Endothelial cell of umbilical vein (primary cell): ENCODE results near the gene BRF1. TPM values are rescaled to one million over a fixed set of nuclear protein-coding genes. Genes with fewer than 3 reads are reported as not detected.
A peak's percentile ranks its signal among the peaks of the same experiment; 100 is the strongest.

ENCODE experiments used
- BruUV-seq: library from RNA; stranded (reverse); fragments of 400-500 nt; replicated peaks from 2 replicates; lab custom pipeline; 2021; lab: Mats Ljungman, UMichigan
- CTCF ChIA-PET: fragments of 300-600, 350-600 bp; sonication (Branson Sonifier 250); formaldehyde crosslinking; loops from one replicate; lab custom pipeline; 2021; ENCODE audit warnings: antibody characterized with exemption, inconsistent platforms; lab: Charles Lee
- POLR2A ChIA-PET: fragments of 300-600, 350-600 bp; sonication (Branson Sonifier 250); formaldehyde crosslinking; loops from one replicate; lab custom pipeline; 2021; ENCODE audit warnings: antibody characterized with exemption, inconsistent platforms; lab: Charles Lee
- DNase-seq: peaks from one replicate; pipeline ENCODE4 v3.0.0-alpha.2; 2011; ENCODE audit warnings: low read depth, low spot score
- FAIRE-seq: peaks from 2 replicates; lab custom pipeline; 2011; peaks lifted over from hg19 to GRCh38; lab: Jason Lieb, UNC
- H2AFZ ChIP-seq: 2 replicates; pipeline ENCODE4 v1.6.0; 2012; ENCODE audit warnings: low read depth, low read length, control low read depth, inconsistent platforms
- H3K27ac ChIP-seq: 2 replicates; pipeline ENCODE4 v1.5.1; 2011; ENCODE audit warnings: low read depth, mild to moderate bottlenecking, control low read depth, low read length, moderate library complexity; ENCODE audit not compliant: insufficient read depth
- H3K27me3 ChIP-seq, 2 experiments: 2 replicates each; pipeline versions ENCODE4 v1.6.0 to v1.6.1; 2011; ENCODE audit warnings: low read length in 2 of 2, mixed read lengths in 1 of 2; ENCODE audit not compliant: control insufficient read depth in 2 of 2, insufficient read depth in 2 of 2
- H3K36me3 ChIP-seq, 2 experiments: 2 replicates in 1 of 2; 3 replicates in 1 of 2; pipeline ENCODE4 v1.5.1; 2011; ENCODE audit warnings: low read length in 2 of 2, mild to moderate bottlenecking in 1 of 2, moderate library complexity in 1 of 2; ENCODE audit not compliant: control insufficient read depth in 2 of 2, insufficient read depth in 2 of 2; ENCODE audit errors: extremely low read depth in 1 of 2
- H3K4me1 ChIP-seq: 3 replicates; pipeline ENCODE4 v1.5.1; 2011; ENCODE audit warnings: mild to moderate bottlenecking, low read length; ENCODE audit not compliant: control insufficient read depth, insufficient read depth; ENCODE audit errors: extremely low read depth
- H3K4me2 ChIP-seq: 2 replicates; pipeline ENCODE4 v1.6.1; 2011; ENCODE audit warnings: low read length, control low read depth, mixed read lengths; ENCODE audit not compliant: insufficient read depth
- H3K4me3 ChIP-seq, 3 experiments: fragments of 200-600 bp in 1 of 3; sonication (generic), shearing (Covaris generic) in 1 of 3; replicated peaks in 1 of 3; 2 replicates each; pipeline ENCODE4 v1.5.1; 2011 to 2016; ENCODE audit warnings: control low read depth in 3 of 3, low read length in 3 of 3, mild to moderate bottlenecking in 2 of 3, inconsistent platforms in 1 of 3, low read depth in 1 of 3, moderate library complexity in 1 of 3; ENCODE audit not compliant: insufficient read depth in 1 of 3
- H3K79me2 ChIP-seq: 2 replicates; pipeline ENCODE4 v1.6.0; 2012; ENCODE audit warnings: low read length, inconsistent platforms; ENCODE audit not compliant: control insufficient read depth, insufficient read depth
- H3K9ac ChIP-seq: replicated peaks from 2 replicates; pipeline ENCODE3; 2011; ENCODE audit warnings: low read length, control low read depth; ENCODE audit not compliant: insufficient read depth; ENCODE audit errors: extremely low read depth
- H3K9me1 ChIP-seq: replicated peaks from 3 replicates; pipeline ENCODE4 v1.6.0; 2011; ENCODE audit warnings: mild to moderate bottlenecking, low read length; ENCODE audit not compliant: control insufficient read depth, insufficient read depth; ENCODE audit errors: extremely low read depth
- H3K9me3 ChIP-seq: replicated peaks from 2 replicates; pipeline ENCODE4 v1.5.1; 2012; ENCODE audit warnings: low read length, inconsistent platforms; ENCODE audit not compliant: control insufficient read depth, insufficient read depth
- H4K20me1 ChIP-seq: replicated peaks from 2 replicates; pipeline ENCODE3; 2011; ENCODE audit warnings: mild to moderate bottlenecking, low read length; ENCODE audit not compliant: control insufficient read depth, insufficient read depth; ENCODE audit errors: extremely low read depth
- FOS ChIP-seq: IDR thresholded peaks from 2 replicates; pipeline ENCODE4 v1.6.1; 2011; ENCODE audit warnings: mild to moderate bottlenecking, low read length, moderate library complexity, borderline replicate concordance; ENCODE audit not compliant: insufficient read depth
- GATA2 ChIP-seq: IDR thresholded peaks from 2 replicates; pipeline ENCODE4 v1.7.0; 2011; ENCODE audit warnings: low read depth, mild to moderate bottlenecking, moderate library complexity, mixed read lengths, low read length; ENCODE audit not compliant: insufficient read length, insufficient read depth
- MYC ChIP-seq: IDR thresholded peaks from one replicate; pipeline ENCODE4 v1.6.1; 2011; ENCODE audit warnings: mild to moderate bottlenecking, low read depth, low read length
- POLR2A ChIP-seq: IDR thresholded peaks from 2 replicates; pipeline ENCODE4 v1.6.1; 2012; ENCODE audit warnings: low read depth, mild to moderate bottlenecking, control low read depth, low read length
- POLR2AphosphoS5 ChIP-seq: IDR thresholded peaks from 2 replicates; pipeline ENCODE4 v1.6.1; 2012; ENCODE audit warnings: low read depth, mild to moderate bottlenecking, control low read depth, low read length, moderate library complexity; ENCODE audit not compliant: insufficient read depth
- dilution Hi-C: fragments of 300-500 bp; cut with MboI; formaldehyde crosslinking; loops from one replicate; pipeline ENCODE4 v1.15.0; 2019; ENCODE audit warnings: low sequenced_read_pairs; ENCODE audit not compliant: extremely low pct_ligation_motif_present
- intact Hi-C: fragments of 100-400 bp; cut with micrococcal nuclease; formaldehyde crosslinking; loops from one replicate; pipeline ENCODE4 v1.10.0; 2022
- polyA plus RNA-seq, 4 experiments: library from polyadenylated mRNA; depleted of rRNA in 3 of 4; stranded (reverse) in 3 of 4; unstranded in 1 of 4; fragments of >200 nt; gene quantifications; 2 replicates each; pipeline versions ENCODE4 v1.2.1 to v1.2.3, GENCODE V29; 2011 to 2012; ENCODE audit warnings: missing spikeins in 1 of 4
- total RNA-seq: library from RNA; stranded (reverse); gene quantifications from 2 replicates; pipeline ENCODE4 v1.2.3, GENCODE V29; 2021

Gene BRF1
- total and polyA plus RNA-seq, 2 donors (not counting 3 experiments of a cell fraction or from before 2014, with no cell fraction given), result 19.0 to 47.2 TPM

DNA sequence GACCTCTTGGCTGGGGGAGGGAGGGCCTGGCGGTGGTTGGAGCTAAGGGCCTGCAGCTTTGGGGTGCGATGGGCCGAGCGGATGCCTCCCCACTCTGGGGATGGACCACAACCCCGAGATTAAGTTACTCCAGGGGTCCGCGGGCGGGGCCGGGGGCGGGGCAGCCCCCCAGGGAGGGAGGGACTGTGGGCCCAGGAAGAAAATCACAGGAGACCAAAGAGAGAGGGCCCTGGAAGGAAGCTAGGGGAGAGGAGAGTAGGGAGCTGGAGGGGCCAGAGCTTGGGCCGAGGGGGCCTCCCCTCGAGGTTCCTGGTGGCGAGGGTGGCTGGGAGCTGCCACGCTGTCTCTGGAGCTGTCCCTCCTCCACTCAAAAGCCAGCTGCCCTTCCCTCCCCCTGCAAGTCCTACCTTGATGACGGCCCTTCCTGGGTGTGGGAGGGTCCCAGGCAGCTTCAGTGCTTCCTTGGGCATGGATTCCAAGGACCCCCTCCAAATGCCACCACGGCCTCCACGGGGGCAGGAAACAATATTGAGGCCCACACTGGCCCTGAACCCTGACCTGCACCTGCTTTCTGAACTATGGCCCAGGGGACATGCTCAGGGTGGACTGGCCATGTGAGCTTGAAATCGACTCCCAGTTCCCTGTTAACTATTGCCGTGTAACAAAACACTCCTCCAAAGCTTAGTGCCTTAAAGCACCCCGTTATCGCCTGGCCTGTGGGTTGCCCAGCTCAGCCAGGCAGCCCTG, 119.1 kb downstream of the BRF1 start:
- Histone ChIP-seq H3K27ac (no peak overlapping the region), H4K20me1 (no peaks in the 10 kb centered on the region), H3K27me3 (no peaks in the 10 kb centered on the region), H3K4me1 (peaks cover 11% of the 10 kb centered on the region), H3K4me2 (peak overlapping the region; percentile 25), H3K9me3 (no peaks in the 10 kb centered on the region), H3K36me3 (no peaks in the 10 kb centered on the region), H2AFZ (peak overlapping the region; percentile 41), H3K4me3 (peak overlapping the region; percentile 15 to 65 (median 20)), H3K9ac (no peak overlapping the region), H3K9me1 (no peaks in the 10 kb centered on the region), H3K79me2 (no peaks in the 10 kb centered on the region)
- no TSS peak for BruUV-seq
- CTCF ChIA-PET, result interaction anchor here (1.0 to 3.8 kb wide), 8 partner anchors 11 to 308 kb away, joined by 3 to 31 read pairs (median 6); partner anchors contain the start of gene JAG2
- dilution Hi-C loops (no loop called here), intact Hi-C loops (no loop called here)
- POLR2A ChIA-PET, result no interaction called here
- FAIRE-seq (no peak), DNase-seq (no peak)
- TF ChIP-seq MYC, result no peak
- TF ChIP-seq POLR2A, result no peak
- no peak for TF ChIP-seq FOS
- TF ChIP-seq GATA2, result no peak
- no peak for TF ChIP-seq POLR2AphosphoS5
